Stimulated activated CD8-positive, alpha-beta memory T cell treated with anti-CD3 and anti-CD28 coated beads, Interleukin-2, amount 100 ng/mL, for 48 hours (primary cell): Measurements from ENCODE around the gene NBPF9.
"Not testable (repeated sequence)": the region's sequence is repeated elsewhere in the genome, so short reads cannot be mapped to it uniquely, and the experiment has no call there.

Source experiments
- DNase-seq, 2 donors: peaks; one replicate each; pipeline ENCODE4 v3.0.0-alpha.2; 2020; ENCODE audit warnings: low read depth in 2 of 2

The NBPF9 gene

GRCh38 chr1:149015522-149015921 is 87.8 kb downstream of the NBPF9 start:
- not testable (repeated sequence) for DNase-seq

GRCh38 chr1:149013513-149013912 is 89.8 kb downstream of the NBPF9 start:
- not testable (repeated sequence) for DNase-seq

GRCh38 chr1:149012599-149012998 is 90.8 kb downstream of the NBPF9 start:
- DNase-seq = not testable (repeated sequence)

GRCh38 chr1:149009761-149010160 is 93.6 kb downstream of the NBPF9 start:
- not testable (repeated sequence) for DNase-seq

- not testable (repeated sequence) for DNase-seq
Observed at GRCh38 chr1:149008769-149009168, 94.6 kb downstream of the NBPF9 start.

- DNase-seq = not testable (repeated sequence)
Observed at GRCh38 chr1:149008326-149008725, 95.0 kb downstream of the NBPF9 start.
